K562 (cell line): ENCODE measurements around the gene MRGPRX4. TPM values are rescaled to one million over a fixed set of nuclear protein-coding genes. Genes with fewer than 3 reads are reported as not detected.
A peak's percentile ranks its signal among the peaks of the same experiment; 100 is the strongest.

Source experiments
- ATAC-seq: fragments of 200-7000 bp; cut with Tn5 transposase; 3 replicates; pipeline ENCODE4 v1.9.1; 2020; ENCODE audit warnings: moderate library complexity
- BruUV-seq: library from RNA; stranded (reverse); fragments of 400-500 nt; replicated peaks from 2 replicates; lab custom pipeline; 2021; lab: Mats Ljungman, UMichigan
- CTCF ChIA-PET: fragments of 300-600 bp; formaldehyde crosslinking; extraction: SDS; loops from one replicate; lab custom pipeline; 2021; ENCODE audit warnings: low intra/inter-chr PET ratio; lab: Yijun Ruan, JAX
- POLR2A ChIA-PET: fragments of 300-600, 350-650 bp; sonication (Branson Sonifier 250); formaldehyde crosslinking; extraction: SDS; loops from one replicate; lab custom pipeline; 2021; ENCODE audit warnings: antibody characterized with exemption, inconsistent platforms; lab: Yijun Ruan, JAX
- DNase-seq, 4 experiments: peaks; one replicate each; pipeline versions ENCODE4 v3.0.0 to v3.0.0-alpha.2; 2011 to 2018; ENCODE audit warnings: low spot score in 3 of 4, mixed read lengths in 3 of 4; ENCODE audit errors: extremely low read depth in 1 of 4
- FAIRE-seq: peaks from 2 replicates; lab custom pipeline; 2011; peaks lifted over from hg19 to GRCh38; lab: Jason Lieb, UNC
- H2AFZ ChIP-seq: 2 replicates; pipeline ENCODE4 v1.6.0; 2011; ENCODE audit warnings: low read depth, low read length, control low read depth, inconsistent platforms
- H3K27ac ChIP-seq: fragments of 200-600 bp; 3 replicates; pipeline ENCODE4 v1.8.0; 2011; ENCODE audit warnings: low read depth, mild to moderate bottlenecking, control low read depth, inconsistent platforms, low read length, moderate library complexity, mixed read lengths; ENCODE audit errors: extremely low read depth
- H3K27me3 ChIP-seq, 2 experiments: fragments of 300-600 bp in 1 of 2; 2 replicates in 1 of 2; 3 replicates in 1 of 2; pipeline versions ENCODE4 v1.6.0 to v1.8.0; 2011; ENCODE audit warnings: inconsistent platforms in 2 of 2, low read length in 2 of 2, mild to moderate bottlenecking in 1 of 2, mixed read lengths in 1 of 2, moderate library complexity in 1 of 2; ENCODE audit not compliant: control insufficient read depth in 2 of 2, insufficient read depth in 2 of 2
- H3K36me3 ChIP-seq: fragments of 300-600 bp; 3 replicates; pipeline ENCODE4 v1.8.0; 2011; ENCODE audit warnings: mild to moderate bottlenecking, low read length, inconsistent platforms; ENCODE audit not compliant: control insufficient read depth, insufficient read depth
- H3K4me1 ChIP-seq, 2 experiments: fragments of 200-600 bp in 1 of 2; replicated peaks in 1 of 2; 2 replicates in 1 of 2; 3 replicates in 1 of 2; pipeline versions ENCODE4 v1.5.1 to v1.8.0; 2011; ENCODE audit warnings: inconsistent platforms in 2 of 2, low read length in 2 of 2, mild to moderate bottlenecking in 1 of 2, mixed read lengths in 1 of 2, moderate library complexity in 1 of 2; ENCODE audit not compliant: control insufficient read depth in 2 of 2, insufficient read depth in 2 of 2
- H3K4me2 ChIP-seq: 2 replicates; pipeline ENCODE4 v1.6.1; 2011; ENCODE audit warnings: low read length, control low read depth, inconsistent platforms, mixed read lengths; ENCODE audit not compliant: insufficient read depth
- H3K4me3 ChIP-seq: fragments of 200-600 bp; sonication (generic), shearing (Covaris generic); 2 replicates; pipeline ENCODE4 v1.5.1; 2016; ENCODE audit warnings: control low read depth, inconsistent platforms
- H3K79me2 ChIP-seq: fragments of 200-600 bp; 3 replicates; pipeline ENCODE4 v1.8.0; 2011; ENCODE audit warnings: low read length, inconsistent platforms; ENCODE audit not compliant: control insufficient read depth, insufficient read depth
- H3K9ac ChIP-seq, 2 experiments: 2 replicates each; pipeline versions ENCODE4 v1.6.0 to v1.6.1; 2011; ENCODE audit warnings: low read depth in 2 of 2, low read length in 2 of 2, control low read depth in 1 of 2, inconsistent platforms in 1 of 2, mild to moderate bottlenecking in 1 of 2, mixed read lengths in 1 of 2; ENCODE audit not compliant: insufficient read depth in 1 of 2
- H3K9me1 ChIP-seq: one replicate; pipeline ENCODE4 v1.6.0; 2011; ENCODE audit warnings: inconsistent platforms, mild to moderate bottlenecking, low read length, moderate library complexity; ENCODE audit not compliant: control insufficient read depth, insufficient read depth
- H3K9me3 ChIP-seq: replicated peaks from 2 replicates; pipeline ENCODE4 v1.5.1; 2011; ENCODE audit warnings: low read depth, low read length, inconsistent platforms; ENCODE audit not compliant: control insufficient read depth, insufficient read depth
- H4K20me1 ChIP-seq: replicated peaks from 2 replicates; pipeline ENCODE4 v1.6.1; 2011; ENCODE audit warnings: low read length, inconsistent platforms, mixed read lengths; ENCODE audit not compliant: control insufficient read depth, insufficient read depth
- EP300 ChIP-seq: IDR thresholded peaks from 2 replicates; pipeline ENCODE4 v1.6.1; 2012; ENCODE audit warnings: low read length, improper control_type of control experiment
- FOXP4 ChIP-seq: sonication (generic); formaldehyde crosslinking; IDR thresholded peaks from 2 replicates; pipeline ENCODE4 v1.8.0; 2022; ENCODE audit warnings: mild to moderate bottlenecking, missing genetic modification reagents, borderline replicate concordance
- MCM5 ChIP-seq: fragments of 450-650 bp; IDR thresholded peaks from 2 replicates; pipeline ENCODE4 v1.6.1; 2016; ENCODE audit warnings: low read depth
- NRF1 ChIP-seq, 2 experiments: fragments of 450-650 bp; IDR thresholded peaks in 1 of 2; conservative IDR thresholded peaks in 1 of 2; 2 replicates each; pipeline ENCODE4 v1.6.1; 2014; ENCODE audit warnings: mild to moderate bottlenecking in 2 of 2
- PHB ChIP-seq: fragments of 250-450 bp; sonication (Bioruptor Pico); IDR thresholded peaks from 2 replicates; pipeline ENCODE4 v1.5.0; 2021
- SPI1 ChIP-seq: IDR thresholded peaks from 2 replicates; pipeline ENCODE4 v1.6.1; 2011; ENCODE audit warnings: low read depth, low read length, control low read depth, borderline replicate concordance
- TAL1 ChIP-seq: fragments of 450-650 bp; IDR thresholded peaks from 2 replicates; pipeline ENCODE4 v1.6.1; 2016; ENCODE audit warnings: mild to moderate bottlenecking
- ZNF253 ChIP-seq: fragments of 250-450 bp; sonication (Bioruptor Pico); conservative IDR thresholded peaks from 2 replicates; pipeline ENCODE4 v1.6.1; 2021; ENCODE audit warnings: mild to moderate bottlenecking
- WGBS: fragments of 100-300 bp; shearing (Covaris generic); methylation state at CpG from one replicate; pipeline ENCODE4 v1.1.6; 2016; ENCODE audit warnings: low coverage, mixed read lengths; ENCODE audit not compliant: insufficient coverage; ENCODE audit errors: missing lambda C conversion rate; 5-methylcytosine and 5-hydroxymethylcytosine counted together
- in situ Hi-C: fragments of 300-500 bp; cut with MboI; formaldehyde crosslinking; loops from 4 replicates; pipeline ENCODE4 v1.15.0; 2018; ENCODE audit warnings: inconsistent platforms, mixed read lengths
- intact Hi-C: fragments of 100-400 bp; cut with micrococcal nuclease; formaldehyde crosslinking; loops from 2 replicates; pipeline ENCODE4 v1.14.2; 2022
- polyA plus RNA-seq, 8 experiments: library from polyadenylated mRNA; depleted of rRNA in 4 of 8; stranded (reverse) in 5 of 8; unstranded in 3 of 8; fragments of >200 nt; fragmentation: Nextera tagmentation in 2 of 8; fragmentation: Illumina TruSeq in 1 of 8; extraction: Ambion mirVana in 2 of 8; extraction: Trizol in 1 of 8; gene quantifications; 2 replicates each; pipeline versions ENCODE4 v1.2.1 to v1.2.3, GENCODE V29; 2011 to 2014; ENCODE audit warnings: inconsistent platforms in 1 of 8, missing spikeins in 1 of 8
- total RNA-seq, 7 experiments: library from RNA; depleted of rRNA in 6 of 7; stranded (reverse); fragments of >200 nt in 6 of 7; fragmentation: Illumina TruSeq in 2 of 7; extraction: Trizol in 2 of 7; gene quantifications; 2 replicates each; pipeline versions ENCODE4 v1.2.1 to v1.2.3, GENCODE V29; 2011 to 2021; ENCODE audit warnings: low replicate concordance in 1 of 7

Gene MRGPRX4
- total and polyA plus RNA-seq, 9 of the 15 experiments (the other 6 are each of a cell fraction or from before 2014, with no cell fraction given) = not detected

- H4K20me1 ChIP-seq = no peaks in the 10 kb centered on the region
- H3K79me2 ChIP-seq = no peaks in the 10 kb centered on the region
- WGBS = 13% methylated on average over 29 of the region's 29 CpGs
- no peak overlapping the region for H3K9ac ChIP-seq
- H3K4me2 ChIP-seq = no peak overlapping the region; the same call in 1 of the 2 replicates
- no peak overlapping the region for H2AFZ ChIP-seq
- peaks cover 13 to 19% of the 10 kb centered on the region in 2 experiments; a peak in 4 of 5 replicates for H3K27me3 ChIP-seq
- no peaks in the 10 kb centered on the region for H3K9me3 ChIP-seq
- no peaks in the 10 kb centered on the region for H3K4me1 ChIP-seq
- H3K9me1 ChIP-seq = no peaks in the 10 kb centered on the region
- FAIRE-seq (no peak), ATAC-seq (no peak), DNase-seq (no peak)
- in situ Hi-C loops = no loop called here
- BruUV-seq = no TSS peak
- ChIA-PET CTCF (no interaction called here), POLR2A (no interaction called here)
- H3K27ac ChIP-seq = no peak overlapping the region
- H3K36me3 ChIP-seq = no peaks in the 10 kb centered on the region
- intact Hi-C loops = no loop called here
- no peak overlapping the region for H3K4me3 ChIP-seq
- TF ChIP-seq SPI1 (0 out of 2 replicates have a peak, but pooled peaks have one; percentile 2), EP300 (no peak), TAL1 (no peak), NRF1 (conservative IDR thresholded peaks at IDR 0.05 in 1 of 2, IDR thresholded peaks at IDR 0.05 in 1 of 2) (peak; percentile 75 to 80)
These were observed 35.3 kb upstream of the MRGPRX4 start for GRCh38 chr11:18137186-18137800.

GRCh38 chr11:18140145-18140544 lies 32.5 kb upstream of the MRGPRX4 start:
- CTCF ChIA-PET = no interaction called here
- Histone ChIP-seq H3K36me3 (no peaks in the 10 kb centered on the region), H3K9me3 (no peaks in the 10 kb centered on the region), H3K27me3 (peaks cover 13 to 16% of the 10 kb centered on the region in 2 experiments; a peak in 4 of 5 replicates), H3K9me1 (no peaks in the 10 kb centered on the region), H3K4me2 (no peak overlapping the region), H4K20me1 (no peaks in the 10 kb centered on the region), H3K27ac (no peak overlapping the region), H3K79me2 (no peaks in the 10 kb centered on the region), H3K9ac (no peak overlapping the region), H3K4me3 (no peak overlapping the region), H3K4me1 (no peaks in the 10 kb centered on the region), H2AFZ (no peak overlapping the region)
- 0% methylated on average over 2 of the region's 2 CpGs for WGBS
- TF ChIP-seq ZNF253 (CRISPR knock-in tag) (no peak), PHB (no peak), MCM5 (no peak), FOXP4 (CRISPR knock-in tag) (no peak)
- no peak for FAIRE-seq
- no peak for ATAC-seq
- in situ Hi-C loops = no loop called here
- DNase-seq = no peak
- POLR2A ChIA-PET = no interaction called here
- no TSS peak for BruUV-seq
- intact Hi-C loops = no loop called here
